Fibroblast of skin of abdomen (primary cell): Measurements from ENCODE around the gene IRX3. TPM values are rescaled to one million over a fixed set of nuclear protein-coding genes. Genes with fewer than 3 reads are reported as not detected.
A peak's percentile ranks its signal among the peaks of the same experiment; 100 is the strongest.

Experiments used
- DNase-seq: peaks from one replicate; pipeline ENCODE4 v3.0.0-alpha.2; 2013
- polyA plus RNA-seq, 2 experiments: library from polyadenylated mRNA; unstranded; fragments of 120-200 nt; gene quantifications; one replicate each; pipeline ENCODE4 v1.2.1, GENCODE V29; 2013; ENCODE audit not compliant: insufficient read length in 2 of 2

The IRX3 gene
- 32.0 TPM for polyA plus RNA-seq (2013, experiment 1 of 2; ENCODE audit: insufficient read length)
- polyA plus RNA-seq (2013, experiment 2 of 2; ENCODE audit: insufficient read length), result 33.7 TPM

GRCh38 chr16:54286366-54287130 is at the start of gene IRX3:
Gene IRX3, minus strand, starts transcription at chr16:54286787. Its CDS starts 737 bp downstream, at chr16:54286050.
- peak; percentile 96 for DNase-seq

GRCh38 chr16:54335230-54335629 is 48.6 kb upstream of the IRX3 start:
- no peak for DNase-seq

GRCh38 chr16:54334208-54334607 is 47.6 kb upstream of the IRX3 start:
- DNase-seq, result no peak

GRCh38 chr16:54331241-54332002 is 44.8 kb upstream of the IRX3 start:
- DNase-seq, result no peak

GRCh38 chr16:54327609-54328008 is 41.0 kb upstream of the IRX3 start:
- no peak for DNase-seq

- DNase-seq, result peak; percentile 44
Observed at GRCh38 chr16:54326266-54326662, 39.7 kb upstream of the IRX3 start.

GRCh38 chr16:54325616-54326265 is 39.2 kb upstream of the IRX3 start:
- DNase-seq, result no peak

- no peak for DNase-seq
Observed at GRCh38 chr16:54324716-54325115, 38.1 kb upstream of the IRX3 start.

GRCh38 chr16:54320697-54321340 is 34.2 kb upstream of the IRX3 start:
- no peak for DNase-seq

- peak; percentile 47 for DNase-seq
Observed at GRCh38 chr16:54318941-54319340, 32.4 kb upstream of the IRX3 start.

GRCh38 chr16:54317101-54317611 is 30.6 kb upstream of the IRX3 start:
- DNase-seq, result no peak

- DNase-seq, result no peak
Observed at GRCh38 chr16:54316095-54316889, 29.7 kb upstream of the IRX3 start.

GRCh38 chr16:54313789-54314188 is 27.2 kb upstream of the IRX3 start:
- DNase-seq, result no peak

- DNase-seq, result no peak
Observed at GRCh38 chr16:54312502-54312991, 26.0 kb upstream of the IRX3 start.

GRCh38 chr16:54309341-54309740 is 22.8 kb upstream of the IRX3 start:
- no peak for DNase-seq

- no peak for DNase-seq
Observed at GRCh38 chr16:54305080-54305479, 18.5 kb upstream of the IRX3 start.

GRCh38 chr16:54303613-54304012 is 17.0 kb upstream of the IRX3 start:
- no peak for DNase-seq

- DNase-seq, result no peak
Observed at GRCh38 chr16:54297154-54297553, 10.6 kb upstream of the IRX3 start.

- DNase-seq, result no peak
Observed at GRCh38 chr16:54296543-54296942, 10.0 kb upstream of the IRX3 start.

- DNase-seq, result no peak
Observed at GRCh38 chr16:54291656-54292487, 5.3 kb upstream of the IRX3 start.
